ENCODE data around the gene ITPRIP.

Gene ITPRIP

DNA sequence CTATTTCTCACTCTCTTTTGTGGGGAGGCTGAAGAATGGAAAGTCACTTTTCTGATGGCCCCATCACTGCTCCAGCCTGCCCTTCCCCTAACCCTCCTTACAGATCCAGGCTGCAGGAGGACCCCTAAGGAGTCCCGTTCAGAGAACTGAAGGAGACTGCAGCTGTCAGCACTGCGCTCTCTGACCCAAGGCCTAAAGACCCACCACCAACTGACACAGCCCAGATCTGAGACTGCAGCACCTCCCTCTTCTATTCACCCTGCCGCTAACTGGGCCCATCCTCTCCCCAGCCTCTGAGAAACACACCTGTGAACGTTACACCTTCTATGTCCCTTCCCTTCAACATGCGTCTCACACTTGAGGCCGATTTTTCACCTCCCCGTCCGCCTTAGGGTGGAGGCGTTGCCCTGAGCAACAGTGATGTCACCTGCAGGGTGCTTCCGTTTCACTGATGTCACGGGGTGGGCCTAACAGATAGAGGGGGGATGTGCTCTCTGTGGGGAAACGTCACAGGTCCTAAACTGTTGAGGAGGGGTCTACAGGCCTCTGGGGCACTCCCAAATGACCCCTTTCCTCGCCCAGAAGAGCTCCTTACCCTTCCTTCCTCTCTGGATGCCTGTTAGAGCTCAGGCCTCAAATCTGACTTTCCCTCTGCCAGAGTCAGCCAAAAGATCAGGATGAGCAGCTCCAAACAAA is 5.1 kb downstream of the ITPRIP start:
- Histone ChIP-seq H3K79me1 (replicated peaks; ENCODE audit: low read length, poor library complexity, severe bottlenecking) (no peaks in the 10 kb centered on the region), H3K4ac (ENCODE audit: low read depth in 1 of 2, low read length in 2 of 2) (peak overlapping the region in 1 of 2 experiments; percentile 35), H2AFZ (ENCODE audit: low read depth, low read length) (no peak overlapping the region), H3K4me3 (ENCODE audit: insufficient read depth in 1 of 2, low read depth in 1 of 2, low read length in 2 of 2) (no peak overlapping the region), H3K27ac (ENCODE audit: low read length, poor library complexity, severe bottlenecking) (peak overlapping the region; percentile 98), H2BK15ac (ENCODE audit: low read depth, poor library complexity, severe bottlenecking) (peak overlapping the region; percentile 26), H2AK5ac (ENCODE audit: low read length, severe bottlenecking) (peak overlapping the region; percentile 8), H2BK5ac (ENCODE audit: low read depth, low read length, poor library complexity, severe bottlenecking) (no peak overlapping the region), H3K36me3 (ENCODE audit: control insufficient read depth in 1 of 2, insufficient read depth in 2 of 2, low read depth in 1 of 2, low read length in 2 of 2) (peaks cover 10 to 35% of the 10 kb centered on the region in 2 experiments), H3K9me3 (ENCODE audit: control insufficient read depth, low read length) (no peaks in the 10 kb centered on the region), H4K8ac (ENCODE audit: low read length) (peak overlapping the region; percentile 76), H3K23ac (ENCODE audit: low read length in 2 of 2) (no peak overlapping the region), H2BK120ac (ENCODE audit: low read depth, low read length) (peak overlapping the region; percentile 8), H4K91ac (ENCODE audit: low read length) (peak overlapping the region; percentile 71), H2BK12ac (ENCODE audit: low read length in 2 of 2) (peak overlapping the region; percentile 7 to 82), H3K9ac (ENCODE audit: low read length) (no peak overlapping the region), H3K4me1 (ENCODE audit: control insufficient read depth, insufficient read depth, low read depth, low read length) (peaks cover 53% of the 10 kb centered on the region), H3K14ac (ENCODE audit: low read length in 2 of 2) (no peak overlapping the region), H3K27me3 (ENCODE audit: control insufficient read depth in 1 of 2, insufficient read depth in 1 of 2, low read length in 2 of 2) (no peaks in the 10 kb centered on the region), H3K4me2 (ENCODE audit: low read length, poor library complexity, severe bottlenecking) (no peak overlapping the region), H3K18ac (ENCODE audit: low read depth in 1 of 2, low read length in 2 of 2) (peak overlapping the region; percentile 13 to 63)
- WGBS: 73% methylated on average over 11 of the region's 13 CpGs
- DNase-seq: no peak

DNA sequence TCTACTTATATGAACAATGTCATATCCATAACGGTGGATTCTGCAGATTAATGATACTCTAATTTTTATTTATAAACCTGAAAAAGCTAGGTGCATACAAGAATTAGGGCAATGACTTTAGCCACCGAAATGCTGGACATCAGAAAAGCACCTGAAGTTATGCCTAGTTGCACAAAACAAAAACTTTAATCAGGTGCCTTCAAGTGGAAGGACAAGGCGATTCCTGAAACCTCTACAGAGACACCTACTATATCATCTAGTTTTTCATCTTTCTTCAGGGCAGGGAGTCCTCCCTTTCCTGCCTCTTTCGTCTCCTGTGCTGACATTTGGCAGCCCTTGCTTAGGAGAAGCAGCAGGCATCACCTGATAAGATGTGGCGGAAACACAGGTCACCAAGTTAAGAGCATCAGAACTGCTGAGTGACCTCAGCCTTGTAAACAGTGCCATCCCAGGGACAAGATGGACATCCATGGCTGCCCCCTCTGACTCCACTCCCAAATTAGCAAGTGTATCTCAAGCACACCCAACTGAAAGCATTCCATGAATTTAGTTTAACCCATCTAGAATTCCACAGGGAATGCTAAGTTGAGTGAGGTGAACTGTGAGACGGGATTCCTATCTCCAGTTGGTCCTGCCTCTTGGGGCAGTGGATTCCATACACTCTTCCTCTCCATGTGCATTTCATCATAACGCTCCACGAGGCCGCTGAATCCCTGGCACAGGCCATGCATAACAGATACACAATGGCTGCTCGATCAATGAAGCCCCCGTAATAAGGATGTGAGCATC is 5.8 kb downstream of the ITPRIP start:
- Histone ChIP-seq H3K18ac (ENCODE audit: low read depth in 1 of 2, low read length in 2 of 2) (peak overlapping the region in 1 of 2 experiments; percentile 7), H3K4me3 (ENCODE audit: insufficient read depth in 1 of 2, low read depth in 1 of 2, low read length in 2 of 2) (no peak overlapping the region), H3K27ac (ENCODE audit: low read length, poor library complexity, severe bottlenecking) (peak overlapping the region; percentile 98), H3K23ac (ENCODE audit: low read length in 2 of 2) (no peak overlapping the region), H4K91ac (ENCODE audit: low read length) (no peak overlapping the region), H2BK5ac (ENCODE audit: low read depth, low read length, poor library complexity, severe bottlenecking) (no peak overlapping the region), H2AK5ac (ENCODE audit: low read length, severe bottlenecking) (peak overlapping the region; percentile 8), H3K79me1 (replicated peaks; ENCODE audit: low read length, poor library complexity, severe bottlenecking) (no peaks in the 10 kb centered on the region), H3K27me3 (ENCODE audit: control insufficient read depth in 1 of 2, insufficient read depth in 1 of 2, low read length in 2 of 2) (no peaks in the 10 kb centered on the region), H3K36me3 (ENCODE audit: control insufficient read depth in 1 of 2, insufficient read depth in 2 of 2, low read depth in 1 of 2, low read length in 2 of 2) (peaks cover 10 to 35% of the 10 kb centered on the region in 2 experiments), H3K14ac (ENCODE audit: low read length in 2 of 2) (peak overlapping the region in 1 of 2 experiments; percentile 5), H3K4ac (ENCODE audit: low read depth in 1 of 2, low read length in 2 of 2) (peak overlapping the region in 1 of 2 experiments; percentile 2), H4K8ac (ENCODE audit: low read length) (peak overlapping the region; percentile 21), H3K4me2 (ENCODE audit: low read length, poor library complexity, severe bottlenecking) (no peak overlapping the region), H3K9me3 (ENCODE audit: control insufficient read depth, low read length) (no peaks in the 10 kb centered on the region), H2BK12ac (ENCODE audit: low read length in 2 of 2) (peak overlapping the region in 1 of 2 experiments; percentile 17), H2BK15ac (ENCODE audit: low read depth, poor library complexity, severe bottlenecking) (no peak overlapping the region), H2AFZ (ENCODE audit: low read depth, low read length) (no peak overlapping the region), H3K4me1 (ENCODE audit: control insufficient read depth, insufficient read depth, low read depth, low read length) (peaks cover 61% of the 10 kb centered on the region), H2BK120ac (ENCODE audit: low read depth, low read length) (peak overlapping the region; percentile 8), H3K9ac (ENCODE audit: low read length) (peak overlapping the region; percentile 97)
- 82% methylated on average over 10 of the region's 11 CpGs for WGBS
- DNase-seq: no peak

DNA sequence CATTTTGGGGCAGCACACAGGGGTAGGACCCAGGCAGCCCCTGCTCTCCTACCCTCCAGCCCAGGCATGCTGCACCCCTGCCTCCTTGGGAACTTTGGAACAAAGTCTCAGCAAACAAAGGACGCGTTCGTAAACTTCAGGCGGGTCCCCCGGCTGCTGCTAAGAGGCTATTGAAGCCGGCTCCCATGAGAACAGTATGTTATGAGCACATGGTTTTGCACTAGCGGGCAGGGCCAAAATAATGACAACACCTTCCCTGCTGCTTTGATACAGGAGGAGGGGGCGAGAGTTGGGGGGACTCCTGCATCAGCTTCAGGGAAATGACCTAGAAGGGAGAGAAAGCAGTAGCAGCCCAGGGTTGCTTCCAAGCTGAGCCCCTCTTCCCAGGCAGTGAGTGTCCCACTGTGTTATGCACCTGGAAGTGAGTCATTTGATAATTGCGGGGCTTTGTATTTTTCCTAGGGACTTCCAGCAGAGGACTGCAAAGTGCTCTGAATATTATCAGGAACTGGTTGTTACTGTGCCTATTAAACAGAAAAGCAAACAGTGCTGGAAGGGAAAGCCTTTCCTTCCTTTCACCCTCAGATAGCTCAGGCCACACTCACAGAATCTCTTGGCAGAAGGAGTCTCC is 6.9 kb downstream of the ITPRIP start:
- Histone ChIP-seq H2AK5ac (ENCODE audit: low read length, severe bottlenecking) (peak overlapping the region; percentile 16), H2BK15ac (ENCODE audit: low read depth, poor library complexity, severe bottlenecking) (peak overlapping the region; percentile 90), H3K27me3 (ENCODE audit: control insufficient read depth in 1 of 2, insufficient read depth in 1 of 2, low read length in 2 of 2) (no peaks in the 10 kb centered on the region), H2BK5ac (ENCODE audit: low read depth, low read length, poor library complexity, severe bottlenecking) (peak overlapping the region; percentile 40), H2BK12ac (ENCODE audit: low read length in 2 of 2) (peak overlapping the region; percentile 86 to 98), H3K36me3 (ENCODE audit: control insufficient read depth in 1 of 2, insufficient read depth in 2 of 2, low read depth in 1 of 2, low read length in 2 of 2) (peaks cover 14 to 36% of the 10 kb centered on the region in 2 experiments), H3K9me3 (ENCODE audit: control insufficient read depth, low read length) (no peaks in the 10 kb centered on the region), H4K91ac (ENCODE audit: low read length) (peak overlapping the region; percentile 70), H3K4me2 (ENCODE audit: low read length, poor library complexity, severe bottlenecking) (peak overlapping the region; percentile 13), H3K4me1 (ENCODE audit: control insufficient read depth, insufficient read depth, low read depth, low read length) (peaks cover 67% of the 10 kb centered on the region), H4K8ac (ENCODE audit: low read length) (no peak overlapping the region), H3K79me1 (replicated peaks; ENCODE audit: low read length, poor library complexity, severe bottlenecking) (no peaks in the 10 kb centered on the region), H3K9ac (ENCODE audit: low read length) (peak overlapping the region; percentile 97), H3K4me3 (ENCODE audit: insufficient read depth in 1 of 2, low read depth in 1 of 2, low read length in 2 of 2) (peak overlapping the region in 1 of 2 experiments; percentile 63), H3K4ac (ENCODE audit: low read depth in 1 of 2, low read length in 2 of 2) (peak overlapping the region; percentile 30 to 73), H2AFZ (ENCODE audit: low read depth, low read length) (no peak overlapping the region), H2BK120ac (ENCODE audit: low read depth, low read length) (peak overlapping the region; percentile 23), H3K18ac (ENCODE audit: low read depth in 1 of 2, low read length in 2 of 2) (peak overlapping the region; percentile 77 to 88), H3K14ac (ENCODE audit: low read length in 2 of 2) (peak overlapping the region in 1 of 2 experiments; percentile 76), H3K27ac (ENCODE audit: low read length, poor library complexity, severe bottlenecking) (peak overlapping the region; percentile 98), H3K23ac (ENCODE audit: low read length in 2 of 2) (peak overlapping the region in 1 of 2 experiments; percentile 23)
- peak; percentile 72 for DNase-seq
- WGBS: 23% methylated on average over 9 of the region's 9 CpGs
